ENCODE data around the gene TAPBP.
"Not testable (repeated sequence)": the region's sequence is repeated elsewhere in the genome, so short reads cannot be mapped to it uniquely, and the experiment has no call there.

The TAPBP gene

GRCh38 chr6:33275795-33276580 lies 37.9 kb downstream of the TAPBP start:
- DNase-seq = not testable (repeated sequence)

GRCh38 chr6:33273924-33274902 lies 39.7 kb downstream of the TAPBP start:
- no peak for DNase-seq

- no peak for DNase-seq
Observed at GRCh38 chr6:33273129-33273923, 40.6 kb downstream of the TAPBP start.

GRCh38 chr6:33272275-33273128 lies 41.4 kb downstream of the TAPBP start:
- no peak for DNase-seq

- DNase-seq = peak; percentile 99
Observed at GRCh38 chr6:33271468-33272274, 42.2 kb downstream of the TAPBP start, which contains the start of the genes RPS18 and VPS52. Gene RPS18, plus strand, starts transcription at chr6:33272075. Its CDS starts 45 bp downstream, at chr6:33272120. Gene VPS52, minus strand, starts transcription at chr6:33271876. Its CDS starts 201 bp downstream, at chr6:33271675.

GRCh38 chr6:33271117-33271467 lies 42.8 kb downstream of the TAPBP start:
- DNase-seq = no peak

- no peak for DNase-seq
Observed at GRCh38 chr6:33264015-33264414, 49.9 kb downstream of the TAPBP start.

GRCh38 chr6:33262490-33262889 lies 51.4 kb downstream of the TAPBP start:
- not testable (repeated sequence) for DNase-seq

- DNase-seq = no peak
Observed at GRCh38 chr6:33259032-33259431, 54.8 kb downstream of the TAPBP start.

GRCh38 chr6:33254591-33254990 lies 59.3 kb downstream of the TAPBP start:
- DNase-seq = no peak

GRCh38 chr6:33252759-33253158 lies 61.1 kb downstream of the TAPBP start:
- DNase-seq = peak; percentile 84

GRCh38 chr6:33251395-33252012 lies 62.4 kb downstream of the TAPBP start:
- peak; percentile 35 for DNase-seq

GRCh38 chr6:33250731-33251130 lies 63.1 kb downstream of the TAPBP start:
- no peak for DNase-seq

- DNase-seq = peak; percentile 73
Observed at GRCh38 chr6:33249732-33250630, 63.9 kb downstream of the TAPBP start.
